Hepatocyte (in vitro differentiated cells): Measurements from ENCODE around the gene LANCL2. TPM values are rescaled to one million over a fixed set of nuclear protein-coding genes. Genes with fewer than 3 reads are reported as not detected.
A peak's percentile ranks its signal among the peaks of the same experiment; 100 is the strongest.

Source experiments
- DNase-seq: peaks from one replicate; pipeline ENCODE4 v3.0.0-alpha.2; 2016; ENCODE audit warnings: low spot score
- H2AFZ ChIP-seq: fragments of 200-600 bp; sonication (generic); 2 replicates; pipeline ENCODE4 v1.6.0; 2016; ENCODE audit warnings: antibody characterized with exemption, mild to moderate bottlenecking
- H3K27ac ChIP-seq: fragments of 200-600 bp; sonication (generic); 2 replicates; pipeline ENCODE4 v1.5.1; 2016; ENCODE audit warnings: mild to moderate bottlenecking
- H3K27me3 ChIP-seq: fragments of 200-600 bp; sonication (generic); 2 replicates; pipeline ENCODE4 v1.6.1; 2016
- H3K36me3 ChIP-seq: fragments of 200-600 bp; sonication (generic); replicated peaks from 2 replicates; pipeline ENCODE4 v1.5.1; 2016; ENCODE audit warnings: low read depth; ENCODE audit not compliant: insufficient read depth
- H3K4me1 ChIP-seq: fragments of 200-600 bp; sonication (generic); 2 replicates; pipeline ENCODE4 v1.5.1; 2016; ENCODE audit warnings: mild to moderate bottlenecking, moderate library complexity; ENCODE audit not compliant: insufficient read depth
- H3K4me2 ChIP-seq: fragments of 200-600 bp; sonication (generic); 2 replicates; pipeline ENCODE4 v1.6.0; 2016
- H3K4me3 ChIP-seq: fragments of 200-600 bp; sonication (generic); 2 replicates; pipeline ENCODE4 v1.5.1; 2016; ENCODE audit warnings: mild to moderate bottlenecking
- H3K79me2 ChIP-seq: fragments of 200-600 bp; sonication (generic); 2 replicates; pipeline ENCODE4 v1.6.0; 2017; ENCODE audit warnings: mild to moderate bottlenecking
- H3K9me2 ChIP-seq: fragments of 200-600 bp; sonication (generic); replicated peaks from 2 replicates; pipeline ENCODE4 v1.6.0; 2017; ENCODE audit warnings: mild to moderate bottlenecking; ENCODE audit not compliant: insufficient read depth
- H3K9me3 ChIP-seq: fragments of 200-600 bp; sonication (generic); 2 replicates; pipeline ENCODE4 v1.5.1; 2016; ENCODE audit warnings: low read depth, mild to moderate bottlenecking
- H4K20me1 ChIP-seq: fragments of 200-600 bp; sonication (generic); 2 replicates; pipeline ENCODE4 v1.6.0; 2016; ENCODE audit warnings: mild to moderate bottlenecking; ENCODE audit not compliant: insufficient read depth, poor library complexity, severe bottlenecking
- CTCF ChIP-seq: fragments of 200-600 bp; sonication (generic); IDR thresholded peaks from 2 replicates; pipeline ENCODE4 v1.5.1; 2016; ENCODE audit warnings: antibody characterized with exemption, mild to moderate bottlenecking; ENCODE audit not compliant: poor library complexity
- EZH2 ChIP-seq: fragments of 200-600 bp; sonication (generic); IDR thresholded peaks from 2 replicates; pipeline ENCODE4 v1.6.1; 2016; ENCODE audit warnings: antibody characterized with exemption, mild to moderate bottlenecking, borderline replicate concordance
- EZH2phosphoT487 ChIP-seq: fragments of 200-600 bp; sonication (generic); IDR thresholded peaks from one replicate; pipeline ENCODE4 v1.6.1; 2018; ENCODE audit warnings: antibody characterized with exemption, mild to moderate bottlenecking, low read depth, moderate library complexity; ENCODE audit not compliant: unreplicated experiment, severe bottlenecking
- WGBS: methylation state at CpG from one replicate; pipeline ENCODE4 v1.1.6; 2016; ENCODE audit warnings: low lambda C conversion rate; ENCODE audit errors: missing lambda C conversion rate; 5-methylcytosine and 5-hydroxymethylcytosine counted together
- polyA plus RNA-seq: library from polyadenylated mRNA; unstranded; fragments of >200 nt; fragmentation: Nextera tagmentation; extraction: Ambion mirVana; gene quantifications from 2 replicates; pipeline ENCODE4 v1.2.1, GENCODE V29; 2016
- total RNA-seq: library from RNA; depleted of rRNA; stranded (reverse); fragments of >200 nt; gene quantifications from 2 replicates; pipeline ENCODE4 v1.2.3, GENCODE V29; 2014

LANCL2 gene
- total and polyA plus RNA-seq, 2 experiments from 2014 or later = 13.5 to 14.8 TPM

GRCh38 chr7:55367283-55367840 is 2.2 kb downstream of the LANCL2 start:
- TF ChIP-seq CTCF = no peak
- TF ChIP-seq EZH2 = no peak
- TF ChIP-seq EZH2phosphoT487 = no peak
- H3K4me3 ChIP-seq = peak overlapping the region; percentile 59
- no peaks in the 10 kb centered on the region for H3K27me3 ChIP-seq
- H3K27ac ChIP-seq = peak overlapping the region; percentile 99
- H3K9me3 ChIP-seq = no peaks in the 10 kb centered on the region
- H3K9me2 ChIP-seq = no peaks in the 10 kb centered on the region
- peaks cover 25% of the 10 kb centered on the region for H3K79me2 ChIP-seq
- WGBS = 96% methylated on average over 19 of the region's 19 CpGs
- peak overlapping the region; percentile 82 for H3K4me2 ChIP-seq
- DNase-seq = no peak
- no peaks in the 10 kb centered on the region for H4K20me1 ChIP-seq
- H3K36me3 ChIP-seq = no peaks in the 10 kb centered on the region
- peak overlapping the region; percentile 94 for H2AFZ ChIP-seq
- peaks cover 11% of the 10 kb centered on the region for H3K4me1 ChIP-seq

GRCh38 chr7:55369427-55370400 is 4.6 kb downstream of the LANCL2 start:
- WGBS = 83% methylated on average over 8 of the region's 8 CpGs
- no peak overlapping the region for H3K4me3 ChIP-seq
- no peaks in the 10 kb centered on the region for H3K9me2 ChIP-seq
- H3K4me2 ChIP-seq = no peak overlapping the region
- no peaks in the 10 kb centered on the region for H4K20me1 ChIP-seq
- peaks cover 35% of the 10 kb centered on the region for H3K79me2 ChIP-seq
- no peak overlapping the region for H2AFZ ChIP-seq
- DNase-seq = no peak
- TF ChIP-seq EZH2phosphoT487 (no peak), EZH2 (no peak), CTCF (no peak)
- no peak overlapping the region for H3K27ac ChIP-seq
- peaks cover 11% of the 10 kb centered on the region for H3K4me1 ChIP-seq
- no peaks in the 10 kb centered on the region for H3K27me3 ChIP-seq
- no peaks in the 10 kb centered on the region for H3K36me3 ChIP-seq
- H3K9me3 ChIP-seq = no peaks in the 10 kb centered on the region

GRCh38 chr7:55374213-55374612 is 9.1 kb downstream of the LANCL2 start:
- Histone ChIP-seq H3K9me3 (no peaks in the 10 kb centered on the region), H3K9me2 (no peaks in the 10 kb centered on the region), H4K20me1 (no peaks in the 10 kb centered on the region), H3K27me3 (no peaks in the 10 kb centered on the region), H3K4me2 (no peak overlapping the region), H3K4me1 (no peaks in the 10 kb centered on the region), H3K36me3 (no peaks in the 10 kb centered on the region), H2AFZ (no peak overlapping the region), H3K4me3 (no peak overlapping the region), H3K27ac (no peak overlapping the region), H3K79me2 (peaks cover 35% of the 10 kb centered on the region)
- DNase-seq = no peak
- 95% methylated on average over 2 of the region's 2 CpGs for WGBS
- TF ChIP-seq EZH2 (no peak), EZH2phosphoT487 (no peak), CTCF (no peak)
